MV-4-11 (cell line): Measurements from ENCODE around the gene IFT43.
A peak's percentile ranks its signal among the peaks of the same experiment; 100 is the strongest.

Experiments used
- DNase-seq: peaks from one replicate; lab custom pipeline; 2025; lab: John Stamatoyannopoulos, UW

IFT43 gene

DNA sequence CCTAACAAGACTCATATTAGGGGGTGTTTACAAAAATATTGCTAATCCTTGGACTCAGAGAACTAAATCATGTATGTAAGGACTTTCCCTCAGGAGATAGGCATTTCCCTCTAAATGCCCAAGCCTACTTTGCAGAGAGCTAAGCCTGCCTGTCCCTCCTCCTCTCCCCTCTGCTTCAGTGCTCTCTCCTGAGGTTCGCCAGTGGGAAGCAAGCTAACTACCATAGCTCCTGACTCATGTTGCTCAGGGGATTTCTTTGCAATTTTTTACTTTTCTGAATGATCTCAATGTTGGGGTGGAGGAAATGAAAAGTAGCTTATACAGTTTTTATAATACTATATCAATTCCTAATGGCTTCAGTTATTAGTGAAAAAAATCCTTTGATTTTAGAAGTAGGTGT is 29.6 kb downstream of the IFT43 start:
- DNase-seq: no peak

- DNase-seq: no peak
Observed at GRCh38 chr14:76015668-76016067, 30.1 kb downstream of the IFT43 start.

DNA sequence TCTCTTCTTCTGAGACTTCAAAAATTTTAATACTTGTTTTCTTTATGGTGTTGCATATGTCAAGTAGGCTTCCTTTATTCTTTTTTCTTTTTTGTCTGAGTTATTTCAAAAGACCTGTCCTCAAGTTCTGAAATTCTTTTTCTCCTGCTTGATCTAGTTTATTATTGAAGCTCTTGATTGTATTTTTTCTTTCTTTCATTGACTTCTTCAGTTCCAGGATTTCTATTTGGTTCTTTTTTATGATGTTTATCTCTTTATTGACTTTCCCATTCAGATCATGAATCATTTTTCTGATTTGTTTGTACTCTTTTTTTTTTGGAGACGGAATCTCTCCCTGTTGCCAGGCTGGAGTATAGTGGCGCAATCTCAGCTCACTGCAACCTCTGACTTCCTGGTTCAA is 34.1 kb downstream of the IFT43 start:
- DNase-seq: no peak

- DNase-seq: no peak
Observed at GRCh38 chr14:76022991-76023390, 37.4 kb downstream of the IFT43 start.

- no peak for DNase-seq
Observed at GRCh38 chr14:76023757-76024156, 38.2 kb downstream of the IFT43 start.

DNA sequence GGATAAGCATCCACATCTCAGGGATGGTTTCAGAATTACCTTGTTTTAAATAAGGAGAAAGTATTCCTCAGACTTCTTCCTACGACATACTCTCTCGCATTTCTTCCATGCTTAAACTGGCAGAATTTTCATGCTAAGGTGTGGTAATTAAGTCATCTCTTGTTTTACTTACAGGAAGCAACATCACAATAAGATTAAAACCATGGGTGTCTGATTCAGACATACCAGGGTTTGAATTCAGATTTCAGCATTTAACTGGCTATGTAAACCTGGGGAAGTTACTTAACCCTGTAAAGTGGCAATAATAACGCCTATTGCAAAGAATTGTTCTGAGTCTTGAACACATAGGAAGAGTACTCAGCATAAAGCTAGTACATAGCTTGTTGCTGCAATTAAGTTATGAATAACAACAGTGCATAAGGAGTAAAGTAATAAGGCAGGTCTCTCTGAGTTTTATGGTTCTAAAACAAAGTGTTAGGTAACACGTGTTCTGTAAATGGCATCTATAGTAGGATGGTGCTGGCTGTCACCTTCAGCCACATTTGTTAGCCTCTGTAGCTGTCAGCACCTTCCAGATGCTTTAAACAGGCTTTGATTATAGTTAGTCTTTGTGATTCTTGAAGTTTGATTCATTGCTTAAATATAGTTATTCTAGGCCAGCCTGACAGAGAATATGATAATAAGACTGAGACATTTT is 38.8 kb downstream of the IFT43 start:
- DNase-seq: no peak

DNA sequence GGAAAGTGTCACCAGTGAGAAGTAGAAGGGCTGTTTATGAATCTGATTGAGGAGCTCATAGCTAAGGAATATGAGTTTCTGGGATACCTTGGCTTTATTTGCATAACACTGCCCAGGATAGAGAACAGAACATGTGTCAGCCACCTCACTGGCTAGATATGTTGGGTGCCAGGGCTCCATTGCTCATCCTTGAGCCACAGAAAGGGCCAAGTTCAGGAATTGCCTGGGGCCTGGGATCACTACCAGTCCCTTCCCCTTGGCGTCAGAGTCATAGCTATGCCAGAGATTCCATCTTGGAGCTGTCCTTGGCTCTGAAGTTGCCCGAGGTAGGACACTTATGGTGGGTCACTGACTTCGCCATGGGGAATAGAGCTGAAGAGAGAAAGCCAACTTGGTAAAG is 49.0 kb downstream of the IFT43 start:
- no peak for DNase-seq

- DNase-seq: no peak
Observed at GRCh38 chr14:76040704-76041103, 55.1 kb downstream of the IFT43 start.

- DNase-seq: no peak
Observed at GRCh38 chr14:76045773-76046172, 60.2 kb downstream of the IFT43 start.

DNA sequence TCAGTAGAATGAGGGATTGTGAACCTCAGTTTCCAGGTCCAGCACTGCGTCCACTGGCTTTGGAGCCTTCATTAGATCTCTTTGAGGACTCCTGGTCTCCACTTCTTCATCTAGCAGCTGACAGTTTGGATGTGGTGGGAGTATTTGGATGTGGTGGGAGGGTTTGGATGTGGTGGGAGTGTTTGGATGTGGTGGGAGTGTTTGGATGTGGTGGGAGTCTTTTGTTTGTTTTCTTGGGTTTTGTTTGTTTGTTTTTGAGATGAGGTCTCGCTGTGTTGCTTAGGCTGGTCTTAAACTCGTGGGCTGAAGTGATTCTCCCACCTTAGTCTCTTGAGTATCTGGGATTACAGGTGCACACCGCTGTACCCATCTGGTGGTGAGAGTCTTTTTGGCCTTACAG is 64.7 kb downstream of the IFT43 start:
- no peak for DNase-seq

DNA sequence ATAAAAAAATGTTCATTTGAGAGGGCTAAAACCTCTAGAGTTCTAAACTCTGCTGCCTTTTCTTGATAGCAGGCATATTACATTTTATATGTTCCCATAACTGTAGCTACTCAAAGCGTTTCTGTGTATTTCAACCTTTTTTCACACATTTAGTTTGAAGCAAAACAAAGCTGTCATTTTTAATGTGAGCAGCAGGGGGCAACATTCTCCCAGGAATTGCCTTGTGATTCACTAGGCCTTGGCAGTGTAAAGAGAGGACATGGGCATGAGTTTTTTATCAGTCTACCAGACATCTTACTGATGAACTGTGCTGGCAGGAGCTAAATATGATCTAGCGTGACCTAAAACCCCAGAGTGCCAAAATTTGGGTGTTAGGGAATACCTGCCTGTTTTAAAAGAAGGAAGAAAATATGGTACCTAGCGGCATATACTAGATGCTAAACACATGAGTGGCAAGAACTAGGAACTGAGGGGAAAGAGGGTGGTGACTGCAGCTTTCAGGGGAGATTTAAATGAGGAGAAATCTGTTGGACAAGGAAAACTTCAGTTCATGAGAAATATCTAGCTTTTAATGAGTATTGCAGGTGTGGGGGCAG is 65.3 kb downstream of the IFT43 start:
- peak; percentile 45 for DNase-seq

GRCh38 chr14:76051717-76052465 is 66.3 kb downstream of the IFT43 start:
- no peak for DNase-seq

DNA sequence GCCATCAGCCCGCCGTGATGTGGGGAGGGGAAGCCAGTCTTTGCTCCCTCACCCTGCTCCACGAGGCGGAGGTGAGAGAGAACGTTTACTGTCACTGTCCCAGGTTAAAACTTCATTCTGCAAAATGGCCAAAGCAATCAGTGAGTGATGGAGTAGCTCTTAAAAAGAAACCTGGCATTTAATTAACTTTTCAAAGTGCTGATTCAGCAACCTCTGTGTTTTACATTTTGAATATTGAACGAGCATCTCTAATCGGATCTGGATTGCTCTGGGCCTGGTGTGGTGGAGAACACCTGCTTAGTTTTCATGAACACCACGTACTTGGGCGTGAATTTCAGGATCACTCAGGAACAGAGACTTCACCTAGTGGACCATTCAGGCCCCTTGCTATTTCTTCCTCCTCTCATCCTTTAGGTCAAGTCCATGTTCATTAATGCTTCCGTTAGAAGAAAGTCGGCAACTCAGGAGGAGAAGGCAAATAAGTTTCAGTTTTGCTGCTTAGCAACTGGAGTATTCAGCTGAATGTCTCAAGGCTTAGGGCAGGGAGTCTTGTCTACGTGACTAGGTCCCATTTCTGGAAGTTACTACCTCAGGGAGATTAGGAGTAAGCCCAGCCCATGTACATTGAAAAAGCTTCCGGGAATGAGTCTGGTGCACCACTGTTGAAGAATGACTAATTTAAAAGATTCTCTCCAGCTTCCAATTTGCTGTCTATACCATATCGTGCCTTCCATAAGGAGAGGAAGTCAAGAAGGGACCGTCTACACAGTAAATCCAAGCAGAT is 68.2 kb downstream of the IFT43 start:
- DNase-seq: no peak

GRCh38 chr14:76055330-76055729 is 69.8 kb downstream of the IFT43 start:
- no peak for DNase-seq

GRCh38 chr14:76056128-76056527 is 70.6 kb downstream of the IFT43 start:
- DNase-seq: no peak

DNA sequence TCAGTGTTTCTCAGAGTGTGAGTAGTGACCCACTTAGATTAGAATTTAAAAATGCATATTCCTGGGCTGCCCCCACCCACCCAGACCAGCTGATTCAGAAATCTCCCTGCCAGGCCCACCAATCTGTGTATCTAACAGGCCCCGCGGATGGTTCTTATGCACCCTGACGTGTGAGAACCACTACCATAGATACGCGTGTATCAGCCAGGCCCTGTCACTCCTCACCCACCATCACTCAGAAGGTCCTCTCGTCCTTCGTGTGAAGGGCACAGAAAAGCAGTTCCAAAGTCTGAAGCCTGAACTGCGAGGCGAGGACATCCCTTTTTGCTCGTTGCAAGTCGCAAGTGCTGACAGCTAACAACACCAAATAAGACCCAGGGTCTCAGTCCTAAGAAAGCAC is 72.4 kb downstream of the IFT43 start:
- DNase-seq: no peak

DNA sequence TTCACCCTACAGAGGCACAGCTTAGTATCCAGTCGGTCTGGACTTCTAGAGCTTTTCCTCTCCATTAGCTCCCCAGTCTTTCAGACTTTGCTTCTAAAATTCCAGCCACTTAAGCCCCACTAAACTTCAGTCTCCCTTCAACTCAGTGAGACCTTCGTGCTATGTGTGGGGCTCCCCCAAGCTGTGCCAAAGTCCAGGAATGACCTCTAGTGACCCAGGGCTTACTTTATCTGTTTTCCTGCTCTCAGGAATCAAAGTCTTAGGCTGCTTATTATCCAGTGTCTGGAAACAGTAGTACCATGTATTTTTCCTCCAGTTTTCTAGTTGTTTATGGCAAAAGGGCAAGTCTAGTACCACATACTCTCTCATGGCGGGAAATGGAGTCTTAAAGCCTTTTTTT is 77.8 kb downstream of the IFT43 start:
- no peak for DNase-seq

- DNase-seq: no peak
Observed at GRCh38 chr14:76065519-76065918, 80.0 kb downstream of the IFT43 start.

- DNase-seq: peak; percentile 69
Observed at GRCh38 chr14:76067536-76067935, 82.0 kb downstream of the IFT43 start.

- DNase-seq: no peak
Observed at GRCh38 chr14:76073717-76074116, 88.2 kb downstream of the IFT43 start.

- no peak for DNase-seq
Observed at GRCh38 chr14:76077340-76077739, 91.8 kb downstream of the IFT43 start.

DNA sequence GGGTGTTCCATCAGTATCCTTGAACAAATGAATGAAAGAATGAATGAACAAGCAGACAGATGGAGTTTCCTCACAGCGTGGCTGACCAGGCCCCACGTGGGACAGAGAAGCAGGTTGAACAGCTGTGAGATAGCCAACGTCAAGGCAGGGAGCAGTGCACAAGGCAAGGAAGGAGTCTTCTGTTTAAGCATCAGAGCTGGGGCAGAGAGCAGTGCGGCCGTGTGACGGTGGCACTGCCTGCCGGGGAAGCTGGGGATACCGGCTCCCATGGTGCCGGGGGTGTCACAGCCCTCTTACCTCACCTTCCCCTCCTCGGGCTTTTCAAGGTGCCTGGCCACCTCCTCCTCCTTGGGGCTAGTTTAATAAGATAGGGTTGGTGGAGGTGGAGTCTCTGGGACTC is 92.9 kb downstream of the IFT43 start:
- DNase-seq: no peak

- no peak for DNase-seq
Observed at GRCh38 chr14:76080025-76080424, 94.5 kb downstream of the IFT43 start.
